A204.1 (cell line): ENCODE results near the gene IFT22.
"Not testable (repeated sequence)": the region's sequence is repeated elsewhere in the genome, so short reads cannot be mapped to it uniquely, and the experiment has no call there.

Source experiments
- FAIRE-seq: peaks from 2 replicates; lab custom pipeline; 2012; peaks lifted over from hg19 to GRCh38; lab: Jason Lieb, UNC

The IFT22 gene

DNA sequence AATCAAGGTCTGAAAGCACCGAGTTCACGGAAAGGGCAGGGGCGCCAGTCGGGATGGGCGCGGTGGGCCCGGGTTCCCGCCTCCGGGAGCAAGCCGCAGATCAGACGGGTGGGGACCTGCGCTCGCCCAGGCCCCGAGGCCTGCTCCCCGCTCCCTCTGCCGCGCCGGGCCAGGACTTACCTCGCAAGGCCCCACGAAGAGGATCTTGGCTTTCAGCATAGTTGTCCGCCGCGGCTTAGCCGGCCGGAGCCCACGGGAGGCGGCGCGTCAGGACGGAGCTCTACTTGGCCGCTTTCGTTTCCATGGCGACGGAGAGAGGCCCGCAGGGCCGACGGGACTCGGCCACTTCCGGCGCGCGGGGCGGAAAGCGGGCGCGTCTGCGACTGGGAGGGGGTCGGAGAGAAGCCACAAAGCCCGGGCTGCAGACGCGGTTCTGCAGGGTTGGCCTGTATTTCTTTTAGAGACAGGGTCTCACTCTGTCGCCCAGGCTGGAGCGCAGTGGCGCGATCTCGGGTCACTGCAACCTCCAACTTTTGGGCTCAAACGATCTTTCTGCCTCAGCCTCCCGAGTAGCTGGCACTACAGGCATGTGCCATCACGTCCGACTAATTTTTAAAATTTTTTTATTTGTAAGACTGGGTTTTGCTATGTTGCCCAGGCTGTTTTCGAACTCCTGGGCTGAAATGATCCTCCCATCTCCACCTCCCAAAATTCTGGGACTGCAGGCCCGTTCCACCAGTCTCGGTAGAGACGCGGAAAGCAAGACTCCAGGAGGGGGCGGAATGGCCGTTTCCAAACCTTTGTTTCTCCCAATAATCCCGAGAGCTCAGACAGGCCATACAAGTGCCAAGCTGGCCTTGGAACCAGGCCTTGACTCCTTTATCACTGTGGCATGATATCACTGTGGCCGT is at the start of gene IFT22:
TSS of gene IFT22 (minus strand) at position 322 of the 911 bp plus-strand sequence. CDS start at position 219, 103 bp downstream.
- FAIRE-seq, result peak; percentile 58

DNA sequence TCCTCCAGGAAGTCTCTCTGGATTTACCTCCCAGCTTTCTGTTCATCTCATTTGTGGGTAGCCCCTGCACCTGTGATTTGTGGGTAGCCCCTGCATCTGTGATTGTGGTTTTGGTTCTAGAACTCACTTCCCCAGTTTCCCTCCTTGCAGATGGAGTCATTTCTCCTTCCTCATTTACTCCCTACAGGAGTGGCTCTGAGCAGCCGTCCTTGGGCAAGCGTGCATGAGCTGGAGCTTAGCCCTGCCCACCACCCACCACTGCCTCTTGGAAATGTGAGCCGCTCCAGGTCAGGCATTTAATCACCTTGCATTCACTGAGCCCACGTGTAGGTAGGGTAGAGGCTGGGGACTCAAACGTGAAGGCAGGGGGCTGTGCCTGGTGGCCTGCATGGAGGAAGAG is 49.2 kb upstream of the IFT22 start:
- no peak for FAIRE-seq

GRCh38 chr7:101368422-101369165 is 47.0 kb upstream of the IFT22 start:
- no peak for FAIRE-seq

DNA sequence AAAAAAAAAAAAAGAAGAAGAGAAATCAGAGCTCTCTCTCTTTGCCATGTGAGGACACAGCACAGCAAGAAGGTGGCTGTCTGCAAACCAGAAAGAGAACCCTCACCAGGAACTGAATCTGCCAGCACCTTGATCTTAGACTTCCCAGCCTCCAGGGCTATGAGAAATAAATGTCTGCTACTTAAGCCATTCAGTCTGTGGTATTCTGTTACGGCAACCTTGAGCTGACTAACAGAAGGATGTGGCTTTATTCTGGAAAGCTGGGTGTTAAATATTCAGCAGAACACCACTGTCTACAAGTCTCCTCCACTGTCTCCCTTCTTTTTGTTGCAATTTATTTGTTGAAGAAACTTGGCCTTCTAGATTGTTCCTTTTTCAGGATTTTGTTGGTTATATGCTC is 46.1 kb upstream of the IFT22 start:
- no peak for FAIRE-seq

DNA sequence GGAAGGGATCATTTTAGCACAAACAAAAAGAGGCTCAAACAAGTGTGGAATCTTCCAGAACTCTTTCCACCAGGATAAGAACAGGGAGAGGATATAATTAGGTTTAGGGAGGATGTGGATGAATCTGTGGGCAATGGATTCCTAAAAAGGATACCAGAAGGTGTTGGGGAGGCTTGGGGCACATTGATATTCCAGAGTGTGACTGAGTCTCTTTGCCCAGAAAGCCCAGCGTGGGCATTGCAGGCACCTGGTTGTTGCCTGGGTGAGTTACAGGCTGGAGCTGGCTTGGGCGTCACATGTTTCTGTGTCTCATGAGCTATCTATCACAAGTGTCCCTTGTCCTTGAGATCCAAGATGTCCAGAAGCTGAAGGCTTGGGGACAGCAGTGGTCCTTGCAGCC is 44.3 kb upstream of the IFT22 start:
- FAIRE-seq, result no peak

DNA sequence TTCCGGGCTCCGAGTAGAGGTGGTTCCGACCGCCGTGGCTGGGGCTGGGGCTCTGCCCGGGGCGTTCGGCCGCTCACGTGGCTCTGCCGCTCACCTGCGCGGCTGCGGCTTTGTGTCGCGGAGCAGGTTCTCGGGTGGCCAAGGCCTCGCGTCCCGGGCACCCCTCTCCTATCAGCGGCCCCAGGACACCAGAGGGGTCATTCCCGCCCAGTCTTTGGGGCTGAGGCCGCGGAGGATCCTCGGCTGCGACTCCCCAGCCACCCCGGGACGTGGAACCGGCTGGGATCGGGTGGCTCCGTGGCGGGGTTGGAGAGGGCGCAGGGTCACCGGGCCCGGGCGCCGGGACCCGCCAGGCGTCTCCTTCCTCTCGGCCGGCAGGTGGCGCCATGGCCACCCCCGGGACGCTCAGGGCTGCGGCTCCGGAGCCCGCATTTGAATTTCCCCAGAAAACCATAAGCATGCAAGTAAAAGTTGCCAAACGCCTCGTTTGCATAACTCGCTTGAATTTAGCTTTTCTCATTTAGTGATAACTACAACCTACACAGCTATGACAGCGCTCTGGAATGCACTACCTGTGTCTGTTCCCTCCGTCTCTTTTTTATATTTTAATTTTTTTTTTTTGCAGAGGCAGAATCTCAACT is 42.2 kb upstream of the IFT22 start:
- peak; percentile 82 for FAIRE-seq

- no peak for FAIRE-seq
These were observed 41.7 kb upstream of the IFT22 start for GRCh38 chr7:101363196-101363733.

GRCh38 chr7:101362334-101363195 is 41.0 kb upstream of the IFT22 start, which contains the start of gene COL26A1:
TSS of gene COL26A1 (plus strand) at chr7:101362875. CDS start at chr7:101363033, 158 bp downstream.
- no peak for FAIRE-seq

GRCh38 chr7:101357433-101357832 is 35.8 kb upstream of the IFT22 start:
- no peak for FAIRE-seq

- FAIRE-seq, result no peak
These were observed 31.3 kb upstream of the IFT22 start for GRCh38 chr7:101352920-101353308.

DNA sequence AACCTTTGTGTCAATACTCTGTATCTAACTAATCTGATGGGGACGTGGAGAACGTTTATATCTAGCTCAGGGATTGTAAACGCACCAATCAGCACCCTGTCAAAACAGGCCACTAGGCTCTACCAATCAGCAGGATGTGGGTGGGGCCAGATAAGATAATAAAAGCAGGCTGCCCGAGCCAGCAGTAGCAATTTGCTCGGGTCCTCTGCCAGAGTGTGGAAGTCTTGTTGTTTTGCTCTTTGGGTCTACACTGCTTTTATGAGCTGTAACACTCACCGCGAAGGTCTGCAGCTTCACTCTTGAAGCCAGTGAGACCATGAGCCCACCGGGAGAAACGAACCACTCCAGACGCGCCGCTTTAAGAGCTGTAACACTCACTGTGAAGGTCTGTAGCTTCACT is 27.7 kb upstream of the IFT22 start:
- FAIRE-seq, result not testable (repeated sequence)

- FAIRE-seq, result not testable (repeated sequence)
These were observed 26.9 kb upstream of the IFT22 start for GRCh38 chr7:101348456-101349067.

DNA sequence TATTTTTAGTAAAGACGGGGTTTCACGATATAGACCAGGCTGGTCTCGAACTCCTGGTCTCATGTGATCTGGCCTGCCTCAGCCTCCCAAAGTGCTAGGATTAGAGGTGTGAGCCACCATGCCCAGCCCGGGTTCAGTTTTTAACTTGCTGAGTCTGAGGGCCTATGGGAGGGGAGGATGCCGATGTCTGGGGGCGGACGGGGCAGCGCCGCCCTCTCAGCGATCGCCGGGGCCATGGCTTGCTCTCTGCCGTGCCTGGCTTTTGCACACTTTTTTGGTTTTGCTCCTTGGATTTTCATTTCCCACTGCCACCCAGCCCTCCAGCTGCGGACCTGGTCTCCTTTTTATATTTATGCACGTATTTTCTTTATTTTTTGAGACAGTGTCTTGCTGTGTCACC is 25.9 kb upstream of the IFT22 start:
- FAIRE-seq, result no peak

DNA sequence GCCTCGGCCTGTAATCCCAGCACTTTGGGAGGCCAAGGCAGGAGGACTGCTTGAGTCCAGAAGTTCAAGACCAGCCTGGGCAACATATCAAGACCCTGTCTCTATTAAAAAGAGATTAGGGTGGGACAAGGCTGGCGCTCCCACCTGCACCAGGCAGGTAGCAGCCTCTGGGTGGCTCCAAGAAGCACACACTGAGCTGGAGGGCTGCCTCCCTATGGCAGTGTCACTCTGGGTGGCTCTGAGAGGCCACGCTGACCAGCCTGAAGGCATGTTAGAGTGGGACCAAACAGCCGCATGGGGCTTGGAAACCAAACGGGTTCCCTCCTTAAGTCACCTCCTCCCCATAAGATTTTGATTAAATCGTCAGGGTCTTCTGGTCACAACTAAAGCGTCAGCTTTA is 21.3 kb upstream of the IFT22 start:
- no peak for FAIRE-seq

GRCh38 chr7:101340379-101340778 is 18.8 kb upstream of the IFT22 start:
- no peak for FAIRE-seq

- FAIRE-seq, result no peak
These were observed 12.3 kb upstream of the IFT22 start for GRCh38 chr7:101333912-101334311.

DNA sequence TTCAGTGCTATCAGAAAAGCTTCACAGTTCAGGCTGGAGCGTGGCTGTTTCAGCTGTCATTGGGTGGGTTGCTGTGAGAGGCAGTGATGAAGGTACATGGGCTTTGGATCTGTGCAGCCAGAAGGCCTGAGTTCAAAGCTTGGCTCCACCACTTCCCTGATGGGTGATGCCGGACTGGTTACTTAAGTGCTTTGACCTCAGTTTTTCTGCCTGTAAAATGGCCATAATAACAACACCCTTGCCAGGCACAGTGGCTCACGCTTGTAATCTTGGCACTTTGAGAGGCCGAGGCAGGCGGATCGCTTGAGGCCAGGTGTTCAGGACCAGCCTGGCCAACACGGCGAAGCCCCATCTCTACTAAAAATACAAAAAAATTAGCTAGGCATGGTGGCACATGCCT is 10.4 kb upstream of the IFT22 start:
- no peak for FAIRE-seq

GRCh38 chr7:101330011-101330484 is 8.4 kb upstream of the IFT22 start:
- FAIRE-seq, result no peak

DNA sequence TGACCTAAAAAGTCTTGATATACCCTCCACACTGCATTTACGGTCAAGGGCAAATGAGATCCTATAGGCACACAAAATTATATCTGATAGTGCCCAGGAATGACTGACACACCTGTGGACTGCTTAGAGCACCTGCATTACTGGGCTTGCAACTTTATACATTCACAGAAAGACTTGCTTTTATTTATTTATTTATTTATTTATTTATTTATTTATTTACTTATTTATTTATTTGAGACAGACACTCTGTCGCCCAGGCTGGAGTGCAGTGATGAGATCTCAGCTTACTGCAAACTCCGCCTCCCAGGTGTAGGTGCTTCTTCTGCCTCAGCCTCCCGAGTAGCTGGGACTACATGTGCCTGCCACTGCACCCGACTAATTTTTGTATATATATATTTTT is 6.5 kb upstream of the IFT22 start:
- no peak for FAIRE-seq

- no peak for FAIRE-seq
These were observed 2.2 kb downstream of the IFT22 start for GRCh38 chr7:101319401-101319800.

DNA sequence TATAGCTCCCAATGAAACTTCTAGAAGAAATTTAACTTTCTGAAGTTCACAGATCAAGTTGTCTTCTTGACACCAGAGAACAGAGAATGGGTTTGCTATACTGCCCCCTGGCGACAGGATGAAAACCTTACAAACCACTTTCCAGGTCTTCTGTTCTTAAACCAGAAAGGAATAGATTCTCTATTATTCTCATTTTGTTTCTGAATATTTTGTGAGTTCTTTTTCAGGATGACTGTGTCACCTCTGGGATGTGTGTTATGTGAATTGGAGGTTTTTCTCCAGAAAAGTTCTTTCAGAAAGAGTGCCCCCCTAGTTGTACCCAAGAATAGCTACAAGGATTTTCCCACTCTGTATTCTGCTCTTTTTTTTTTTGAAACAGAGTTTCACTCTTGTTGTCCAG is 6.3 kb downstream of the IFT22 start:
- peak; percentile 91 for FAIRE-seq
